Measurements from ENCODE around the gene MAST2. TPM values are rescaled to one million over a fixed set of nuclear protein-coding genes. Genes with fewer than 3 reads are reported as not detected.

The MAST2 gene
- 28.3 and 31.1 TPM in 2 replicates for total RNA-seq

GRCh38 chr1:45803299-45803780 lies at the start of gene MAST2:
Gene MAST2, plus strand, starts transcription at chr1:45803612. Its CDS starts 284 bp downstream, at chr1:45803896.
- intact Hi-C loops (cut with micrococcal nuclease), result loop anchor here (1.0 to 5.0 kb wide), 3 partner anchors 117 to 329 kb away; partner anchors contain the start of genes GPBP1L1 and PIK3R3

- intact Hi-C loops (cut with micrococcal nuclease), result no loop called here
These were observed 47.7 kb upstream of the MAST2 start for GRCh38 chr1:45755697-45756096.

GRCh38 chr1:45762291-45762690 lies 41.1 kb upstream of the MAST2 start:
- intact Hi-C loops (cut with micrococcal nuclease), result no loop called here

GRCh38 chr1:45765999-45766792 lies 37.2 kb upstream of the MAST2 start:
- intact Hi-C loops (cut with micrococcal nuclease), result no loop called here

- intact Hi-C loops (cut with micrococcal nuclease), result no loop called here
These were observed 36.4 kb upstream of the MAST2 start for GRCh38 chr1:45767035-45767434.

- intact Hi-C loops (cut with micrococcal nuclease), result no loop called here
These were observed 34.0 kb upstream of the MAST2 start for GRCh38 chr1:45769261-45769932.

GRCh38 chr1:45772971-45773370 lies 30.4 kb upstream of the MAST2 start:
- intact Hi-C loops (cut with micrococcal nuclease), result no loop called here

- intact Hi-C loops (cut with micrococcal nuclease), result no loop called here
These were observed 27.6 kb upstream of the MAST2 start for GRCh38 chr1:45775794-45776193.

- intact Hi-C loops (cut with micrococcal nuclease), result no loop called here
These were observed 17.8 kb upstream of the MAST2 start for GRCh38 chr1:45785583-45785982.

- intact Hi-C loops (cut with micrococcal nuclease), result no loop called here
These were observed 15.5 kb upstream of the MAST2 start for GRCh38 chr1:45787905-45788304.

GRCh38 chr1:45789601-45790000 lies 13.8 kb upstream of the MAST2 start:
- intact Hi-C loops (cut with micrococcal nuclease), result no loop called here

- intact Hi-C loops (cut with micrococcal nuclease), result no loop called here
These were observed 10.7 kb upstream of the MAST2 start for GRCh38 chr1:45792744-45793143.

GRCh38 chr1:45793942-45794604 lies 9.3 kb upstream of the MAST2 start:
- intact Hi-C loops (cut with micrococcal nuclease), result no loop called here

- intact Hi-C loops (cut with micrococcal nuclease), result no loop called here
These were observed 7.0 kb upstream of the MAST2 start for GRCh38 chr1:45796381-45796780.

GRCh38 chr1:45796946-45797345 lies 6.5 kb upstream of the MAST2 start:
- intact Hi-C loops (cut with micrococcal nuclease), result no loop called here

GRCh38 chr1:45800899-45801298 lies 2.5 kb upstream of the MAST2 start:
- intact Hi-C loops (cut with micrococcal nuclease), result loop anchor here (5.0 kb wide), 2 partner anchors 214 to 331 kb away; partner anchors contain the start of gene PIK3R3

- intact Hi-C loops (cut with micrococcal nuclease), result loop anchor here (1.0 to 5.0 kb wide), 3 partner anchors 116 to 330 kb away; partner anchors contain the start of genes GPBP1L1 and PIK3R3
These were observed 791 bp upstream of the MAST2 start for GRCh38 chr1:45802343-45803298.

- intact Hi-C loops (cut with micrococcal nuclease), result loop anchor here (1.0 to 5.0 kb wide), 5 partner anchors 53 to 328 kb away; partner anchors contain the start of genes GPBP1L1, IPP and PIK3R3
These were observed 613 bp downstream of the MAST2 start for GRCh38 chr1:45803781-45804668.

- intact Hi-C loops (cut with micrococcal nuclease), result loop anchor here (2.0 to 5.0 kb wide), 4 partner anchors 54 to 328 kb away; partner anchors contain the start of genes IPP and PIK3R3
These were observed 1.2 kb downstream of the MAST2 start for GRCh38 chr1:45804669-45804969.

GRCh38 chr1:45806129-45806528 lies 2.7 kb downstream of the MAST2 start:
- intact Hi-C loops (cut with micrococcal nuclease), result no loop called here

All from T-helper 2 cell treated with Interferon-gamma antibody and Interleukin-4, amounts not matched to agents 100 ng/mL and 5 ng/mL, for 36 hours (primary cell).